A549 (cell line): ENCODE results near the gene IFFO2. TPM values are rescaled to one million over a fixed set of nuclear protein-coding genes. Genes with fewer than 3 reads are reported as not detected.

Experiments used
- ATAC-seq, 2 experiments: fragments of 200-7000 bp in 1 of 2; fragments of >200 bp in 1 of 2; cut with Nextera tagmentation in 1 of 2; cut with Tn5 transposase in 1 of 2; 3 replicates each; pipeline versions ENCODE4 v1.8.0 to v1.9.1; 2018 to 2020; ENCODE audit warnings: mild to moderate bottlenecking in 1 of 2, moderate library complexity in 1 of 2
- CTCF ChIA-PET: fragments of 300-600 bp; sonication (Branson Sonifier 250); formaldehyde crosslinking; extraction: SDS; loops from one replicate; lab custom pipeline; 2021; ENCODE audit warnings: antibody characterized with exemption, inconsistent platforms; lab: Yijun Ruan, JAX
- POLR2A ChIA-PET: fragments of 350-600 bp; formaldehyde crosslinking; extraction: SDS; loops from one replicate; lab custom pipeline; 2021; ENCODE audit warnings: antibody characterized with exemption, inconsistent platforms; lab: Yijun Ruan, JAX
- DNase-seq, 2 experiments: peaks; one replicate each; pipeline versions ENCODE4 v3.0.0 to v3.0.0-alpha.2; 2011 to 2016; ENCODE audit warnings: low read depth in 1 of 2, low spot score in 1 of 2
- FAIRE-seq: peaks from 2 replicates; lab custom pipeline; 2011; peaks lifted over from hg19 to GRCh38; lab: Jason Lieb, UNC
- H3K27ac ChIP-seq, 2 experiments: fragments of >200 bp; sonication (Bioruptor Twin); formaldehyde crosslinking; 3 replicates each; pipeline ENCODE4 v1.5.1; 2016 to 2017
- H3K4me1 ChIP-seq: fragments of >200 bp; sonication (Bioruptor Twin); formaldehyde crosslinking; 3 replicates; pipeline ENCODE4 v1.6.1; 2016
- H3K4me2 ChIP-seq: fragments of >200 bp; sonication (Bioruptor Twin); formaldehyde crosslinking; 3 replicates; pipeline ENCODE4 v1.6.1; 2016
- H3K4me3 ChIP-seq: fragments of >200 bp; sonication (Bioruptor Twin); formaldehyde crosslinking; 3 replicates; pipeline ENCODE4 v1.5.1; 2016
- H3K9me3 ChIP-seq: fragments of >200 bp; sonication (Bioruptor Twin); formaldehyde crosslinking; 3 replicates; pipeline ENCODE4 v1.6.1; 2016
- ATOH8 ChIP-seq: fragments of 250-450 bp; sonication (Bioruptor Pico); IDR thresholded peaks from 2 replicates; pipeline ENCODE4 v1.5.0; 2020; ENCODE audit warnings: low read depth, mild to moderate bottlenecking, moderate library complexity
- CHD4 ChIP-seq: fragments of 200-600 bp; sonication (generic); IDR thresholded peaks from 2 replicates; pipeline ENCODE4 v1.6.1; 2016; ENCODE audit warnings: antibody characterized with exemption, mild to moderate bottlenecking, borderline replicate concordance
- EHMT2 ChIP-seq: fragments of 200-600 bp; sonication (generic); IDR thresholded peaks from 2 replicates; pipeline ENCODE4 v1.6.1; 2016; ENCODE audit warnings: antibody characterized with exemption, low read depth, mild to moderate bottlenecking, moderate library complexity
- FOSB ChIP-seq: fragments of 250-450 bp; sonication (Bioruptor Pico); IDR thresholded peaks from 2 replicates; pipeline ENCODE4 v1.5.0; 2020; ENCODE audit warnings: mild to moderate bottlenecking, moderate library complexity
- HDAC2 ChIP-seq: fragments of 200-600 bp; sonication (generic); IDR thresholded peaks from 2 replicates; pipeline ENCODE4 v1.6.1; 2016
- HMGXB4 ChIP-seq: fragments of 250-450 bp; sonication (Bioruptor Pico); IDR thresholded peaks from 2 replicates; pipeline ENCODE4 v1.5.0; 2021; ENCODE audit warnings: mild to moderate bottlenecking, moderate library complexity, borderline replicate concordance
- HOXB13 ChIP-seq: fragments of 250-450 bp; sonication (Bioruptor Pico); IDR thresholded peaks from 2 replicates; pipeline ENCODE4 v1.5.0; 2020; ENCODE audit warnings: low read depth, mild to moderate bottlenecking, moderate library complexity
- KDM5A ChIP-seq: fragments of 200-600 bp; sonication (generic); IDR thresholded peaks from 2 replicates; pipeline ENCODE4 v1.6.1; 2016; ENCODE audit warnings: antibody characterized with exemption, mild to moderate bottlenecking
- MAFK ChIP-seq: fragments of 450-650 bp; IDR thresholded peaks from 2 replicates; pipeline ENCODE4 v1.6.1; 2014; ENCODE audit not compliant: partially characterized antibody
- PBX3 ChIP-seq: IDR thresholded peaks from 2 replicates; pipeline ENCODE4 v1.6.1; 2012
- PHF8 ChIP-seq: fragments of 200-600 bp; sonication (generic); IDR thresholded peaks from 2 replicates; pipeline ENCODE4 v1.6.1; 2016; ENCODE audit warnings: low read depth, mild to moderate bottlenecking, antibody characterized with exemption, moderate library complexity, borderline replicate concordance
- POLR2AphosphoS2 ChIP-seq: conservative IDR thresholded peaks from 2 replicates; pipeline ENCODE4 v1.6.1; 2012; ENCODE audit warnings: low read length, improper control_type of control experiment, inconsistent platforms
- RCOR1 ChIP-seq: fragments of 150-350 bp; IDR thresholded peaks from 2 replicates; pipeline ENCODE4 v1.6.1; 2014; ENCODE audit warnings: antibody characterized with exemption, low read length, low read depth
- RFX5 ChIP-seq: fragments of 450-650 bp; IDR thresholded peaks from 2 replicates; pipeline ENCODE4 v1.7.1; 2014; ENCODE audit warnings: antibody characterized with exemption, mild to moderate bottlenecking, moderate library complexity
- RNF2 ChIP-seq: fragments of 200-600 bp; sonication (generic); IDR thresholded peaks from 2 replicates; pipeline ENCODE4 v1.6.1; 2016; ENCODE audit warnings: low read depth, mild to moderate bottlenecking, antibody characterized with exemption, moderate library complexity, borderline replicate concordance
- SMC3 ChIP-seq: fragments of >200 bp; sonication (Bioruptor Twin); formaldehyde crosslinking; IDR thresholded peaks from 3 replicates; pipeline ENCODE4 v1.6.1; 2018; ENCODE audit warnings: inconsistent platforms
- ZC3H11A ChIP-seq: fragments of 450-650 bp; IDR thresholded peaks from 2 replicates; pipeline ENCODE4 v1.6.1; 2014; ENCODE audit warnings: antibody characterized with exemption, mild to moderate bottlenecking
- WGBS: methylation state at CpG from one replicate; pipeline ENCODE4 v1.1.6; 2017; ENCODE audit errors: missing lambda C conversion rate; 5-methylcytosine and 5-hydroxymethylcytosine counted together
- polyA plus RNA-seq, 4 experiments: library from polyadenylated mRNA; depleted of rRNA in 3 of 4; stranded (reverse); fragments of >200 nt; fragmentation: RNase III in 1 of 4; extraction: RNeasy Plus Mini Kit Qiagen cat#74134 plus additional on column Dnase treatment in 1 of 4; gene quantifications; 2 replicates in 3 of 4; 3 replicates in 1 of 4; pipeline ENCODE4 v1.2.3, GENCODE V29; 2011 to 2017

IFFO2 gene
- polyA plus RNA-seq, 2 of the 4 experiments (the other 2 are of a cell fraction), result 24.3 to 53.9 TPM

GRCh38 chr1:18901952-18902522 is 54.4 kb downstream of the IFFO2 start:
- ATAC-seq (peak in 1 of 2 experiments; percentile 17; a peak in 1 of 6 replicates), FAIRE-seq (no peak), DNase-seq (no peak)
- Histone ChIP-seq H3K4me3 (peak overlapping the region; percentile 97), H3K4me1 (peaks cover 31% of the 10 kb centered on the region), H3K27ac (peak overlapping the region; percentile 86 to 91), H3K4me2 (peak overlapping the region; percentile 99), H3K9me3 (no peaks in the 10 kb centered on the region)
- ChIA-PET POLR2A (interaction anchor here (0.6 kb wide), 1 partner anchor 10 kb away, joined by 3 read pairs; no protein-coding TSS in a partner anchor), CTCF (interaction anchor here (0.8 to 20.0 kb wide), 4 partner anchors 13 to 192 kb away, joined by 4 to 319 read pairs (median 36); no protein-coding TSS in a partner anchor)
- TF ChIP-seq PHF8 (peak; percentile 26; the same call in 1 of the 2 replicates), SMC3 (no peak)
- WGBS, result 3% methylated on average over 22 of the region's 44 CpGs

GRCh38 chr1:18901147-18901951 is 55.1 kb downstream of the IFFO2 start:
- no peak for FAIRE-seq
- ChIA-PET CTCF (interaction anchor here (2.0 to 20.0 kb wide), 4 partner anchors 13 to 193 kb away, joined by 17 to 319 read pairs (median 36); no protein-coding TSS in a partner anchor), POLR2A (no interaction called here)

GRCh38 chr1:18900303-18900841 is 56.1 kb downstream of the IFFO2 start:
- no peak for ATAC-seq
- Histone ChIP-seq H3K4me1 (peaks cover 28% of the 10 kb centered on the region), H3K27ac (no peak overlapping the region)

More at GRCh38 chr1:18901147-18901951, 55.1 kb downstream of the IFFO2 start:
- no peaks in the 10 kb centered on the region for H3K9me3 ChIP-seq
- DNase-seq (no peak), ATAC-seq (no peak)
- peak overlapping the region; percentile 86 to 91; a peak in 5 of 6 replicates for H3K27ac ChIP-seq
- H3K4me1 ChIP-seq, result peaks cover 28% of the 10 kb centered on the region
- TF ChIP-seq ATOH8 (no peak), RFX5 (no peak), RCOR1 (no peak), HOXB13 (no peak), PBX3 (no peak), RNF2 (no peak), CHD4 (no peak), MAFK (no peak), POLR2AphosphoS2 (no peak), EHMT2 (no peak), HDAC2 (no peak), HMGXB4 (CRISPR knock-in tag) (no peak), ZC3H11A (no peak)
- 56% methylated on average over 8 of the region's 9 CpGs for WGBS
- peak overlapping the region; percentile 99 for H3K4me2 ChIP-seq
- peak overlapping the region; percentile 97 for H3K4me3 ChIP-seq

More at GRCh38 chr1:18900303-18900841, 56.1 kb downstream of the IFFO2 start:
- ChIA-PET CTCF (interaction anchor here (1.8 to 20.0 kb wide), 3 partner anchors 13 to 194 kb away, joined by 7 to 319 read pairs (median 17); no protein-coding TSS in a partner anchor), POLR2A (no interaction called here)
- FAIRE-seq (no peak), DNase-seq (no peak)
- Histone ChIP-seq H3K9me3 (no peaks in the 10 kb centered on the region), H3K4me2 (no peak overlapping the region; the same call in 2 of the 3 replicates), H3K4me3 (no peak overlapping the region)
- TF ChIP-seq FOSB (CRISPR knock-in tag) (no peak), KDM5A (no peak)
- WGBS, result 82% methylated on average over 6 of the region's 10 CpGs
